Pons (tissue), 1 donor: Measurements from ENCODE around the gene LSR.

ENCODE experiments used
- DNase-seq: peaks from one replicate; pipeline ENCODE4 v3.0.0-alpha.2; 2016; ENCODE audit warnings: low spot score

Gene LSR

GRCh38 chr19:35303357-35303915, 54.6 kb downstream of the LSR start:
- no peak for DNase-seq

- no peak for DNase-seq
Measured at GRCh38 chr19:35304036-35304435, 55.2 kb downstream of the LSR start.

- no peak for DNase-seq
Measured at GRCh38 chr19:35305181-35305580, 56.4 kb downstream of the LSR start.

- DNase-seq, result no peak
Measured at GRCh38 chr19:35306473-35307246, 57.9 kb downstream of the LSR start.

- no peak for DNase-seq
Measured at GRCh38 chr19:35307931-35308330, 59.1 kb downstream of the LSR start.

- DNase-seq, result no peak
Measured at GRCh38 chr19:35308910-35309309, 60.1 kb downstream of the LSR start.

- DNase-seq, result no peak
Measured at GRCh38 chr19:35309481-35310279, 60.9 kb downstream of the LSR start.

GRCh38 chr19:35310331-35310730, 61.5 kb downstream of the LSR start:
- DNase-seq, result no peak

GRCh38 chr19:35310811-35311465, 62.1 kb downstream of the LSR start:
- no peak for DNase-seq

- DNase-seq, result no peak
Measured at GRCh38 chr19:35311901-35312665, 63.3 kb downstream of the LSR start.

- DNase-seq, result no peak
Measured at GRCh38 chr19:35313587-35313986, 64.8 kb downstream of the LSR start.

- DNase-seq, result no peak
Measured at GRCh38 chr19:35314031-35314430, 65.2 kb downstream of the LSR start.

- DNase-seq, result no peak
Measured at GRCh38 chr19:35314858-35315470, 66.2 kb downstream of the LSR start.

GRCh38 chr19:35315883-35316282, 67.1 kb downstream of the LSR start:
- DNase-seq, result no peak

- no peak for DNase-seq
Measured at GRCh38 chr19:35316560-35316959, 67.8 kb downstream of the LSR start.
